COR-L47 (cell line): Measurements from ENCODE around the gene LRPAP1.
"Not testable (repeated sequence)": the region's sequence is repeated elsewhere in the genome, so short reads cannot be mapped to it uniquely, and the experiment has no call there.

Experiments used
- DNase-seq: peaks from one replicate; lab custom pipeline; 2025; lab: John Stamatoyannopoulos, UW

Gene LRPAP1

GRCh38 chr4:3518941-3519340 lies 13.3 kb downstream of the LRPAP1 start:
- no peak for DNase-seq

- DNase-seq, result no peak
Measured at GRCh38 chr4:3518511-3518880, 13.7 kb downstream of the LRPAP1 start.

- no peak for DNase-seq
Measured at GRCh38 chr4:3517731-3518510, 14.3 kb downstream of the LRPAP1 start.

- no peak for DNase-seq
Measured at GRCh38 chr4:3516836-3517730, 15.1 kb downstream of the LRPAP1 start.

- DNase-seq, result no peak
Measured at GRCh38 chr4:3516061-3516835, 16.0 kb downstream of the LRPAP1 start.

GRCh38 chr4:3515646-3516045 lies 16.6 kb downstream of the LRPAP1 start:
- DNase-seq, result no peak

GRCh38 chr4:3514806-3515501 lies 17.3 kb downstream of the LRPAP1 start:
- DNase-seq, result no peak

GRCh38 chr4:3514221-3514780 lies 17.9 kb downstream of the LRPAP1 start:
- DNase-seq, result no peak

GRCh38 chr4:3513807-3514206 lies 18.4 kb downstream of the LRPAP1 start:
- DNase-seq, result no peak

GRCh38 chr4:3512719-3513118 lies 19.5 kb downstream of the LRPAP1 start:
- DNase-seq, result no peak

- no peak for DNase-seq
Measured at GRCh38 chr4:3512279-3512678, 19.9 kb downstream of the LRPAP1 start.

GRCh38 chr4:3511601-3512000 lies 20.6 kb downstream of the LRPAP1 start:
- not testable (repeated sequence) for DNase-seq

- DNase-seq, result no peak
Measured at GRCh38 chr4:3511187-3511586, 21.0 kb downstream of the LRPAP1 start.

- no peak for DNase-seq
Measured at GRCh38 chr4:3510481-3510880, 21.7 kb downstream of the LRPAP1 start.

GRCh38 chr4:3508542-3508941 lies 23.7 kb downstream of the LRPAP1 start:
- DNase-seq, result no peak

- DNase-seq, result no peak
Measured at GRCh38 chr4:3505231-3505630, 27.0 kb downstream of the LRPAP1 start.

- no peak for DNase-seq
Measured at GRCh38 chr4:3502941-3503936, 29.0 kb downstream of the LRPAP1 start.

GRCh38 chr4:3501825-3502425 lies 30.3 kb downstream of the LRPAP1 start:
- DNase-seq, result no peak

- no peak for DNase-seq
Measured at GRCh38 chr4:3501126-3501824, 30.9 kb downstream of the LRPAP1 start.
